Muscle layer of duodenum (tissue), 2 donors: ENCODE data around the gene COL25A1.
A peak's percentile ranks its signal among the peaks of the same experiment; 100 is the strongest.

Source experiments
- H3K27ac ChIP-seq: one replicate; pipeline ENCODE4 v1.7.0; 2013; ENCODE audit warnings: mild to moderate bottlenecking, low read length
- H3K27me3 ChIP-seq: one replicate; pipeline ENCODE4 v1.7.0; 2013; ENCODE audit warnings: low read depth, mild to moderate bottlenecking, control low read depth, low read length
- H3K36me3 ChIP-seq, 2 donors: one replicate each; pipeline ENCODE4 v1.7.0; 2013; ENCODE audit warnings: low read length in 2 of 2, control low read depth in 1 of 2, mild to moderate bottlenecking in 1 of 2; ENCODE audit not compliant: insufficient read depth in 2 of 2, control insufficient read depth in 1 of 2
- H3K4me1 ChIP-seq, 2 donors: one replicate each; pipeline ENCODE4 v1.7.0; 2013; ENCODE audit warnings: low read length in 2 of 2, mild to moderate bottlenecking in 2 of 2, control low read depth in 1 of 2, moderate library complexity in 1 of 2; ENCODE audit not compliant: insufficient read depth in 2 of 2, control insufficient read depth in 1 of 2
- H3K4me3 ChIP-seq, 2 donors: one replicate each; pipeline ENCODE4 v1.7.0; 2013; ENCODE audit warnings: low read length in 2 of 2, low read depth in 1 of 2, mild to moderate bottlenecking in 1 of 2
- H3K9me3 ChIP-seq, 2 donors: one replicate each; pipeline ENCODE4 v1.7.0; 2013; ENCODE audit warnings: low read length in 2 of 2, control low read depth in 1 of 2, mild to moderate bottlenecking in 1 of 2; ENCODE audit not compliant: control insufficient read depth in 1 of 2
- donor health status: healthy.

The COL25A1 gene

GRCh38 chr4:109315341-109315740 lies 12.9 kb upstream of the COL25A1 start:
- no peaks in the 10 kb centered on the region for H3K27me3 ChIP-seq
- no peaks in the 10 kb centered on the region for H3K4me1 ChIP-seq
- H3K9me3 ChIP-seq = peaks cover 0 to 18% of the 10 kb centered on the region in 2 donors
- H3K4me3 ChIP-seq = no peak overlapping the region
- no peak overlapping the region for H3K27ac ChIP-seq
- no peaks in the 10 kb centered on the region for H3K36me3 ChIP-seq

GRCh38 chr4:109313168-109314133 lies 11.0 kb upstream of the COL25A1 start:
- H3K36me3 ChIP-seq = no peaks in the 10 kb centered on the region
- peak overlapping the region in 1 of 2 donors; percentile 12 for H3K4me3 ChIP-seq
- no peaks in the 10 kb centered on the region for H3K4me1 ChIP-seq
- H3K9me3 ChIP-seq = peaks cover 0 to 16% of the 10 kb centered on the region in 2 donors
- no peak overlapping the region for H3K27ac ChIP-seq
- no peaks in the 10 kb centered on the region for H3K27me3 ChIP-seq

GRCh38 chr4:109303140-109303496 lies 660 bp upstream of the COL25A1 start:
- H3K9me3 ChIP-seq = no peaks in the 10 kb centered on the region
- H3K27ac ChIP-seq = no peak overlapping the region
- H3K27me3 ChIP-seq = peaks cover 18% of the 10 kb centered on the region
- no peaks in the 10 kb centered on the region for H3K36me3 ChIP-seq
- peaks cover 0 to 20% of the 10 kb centered on the region in 2 donors for H3K4me1 ChIP-seq
- peak overlapping the region; percentile 61 to 78 for H3K4me3 ChIP-seq

GRCh38 chr4:109301651-109302360 lies 652 bp downstream of the COL25A1 start:
- no peaks in the 10 kb centered on the region for H3K9me3 ChIP-seq
- no peaks in the 10 kb centered on the region for H3K36me3 ChIP-seq
- H3K4me1 ChIP-seq = peaks cover 0 to 20% of the 10 kb centered on the region in 2 donors
- H3K4me3 ChIP-seq = peak overlapping the region; percentile 61 to 78
- peaks cover 18% of the 10 kb centered on the region for H3K27me3 ChIP-seq
- no peak overlapping the region for H3K27ac ChIP-seq

GRCh38 chr4:109298279-109299010 lies 4.0 kb downstream of the COL25A1 start:
- no peak overlapping the region for H3K27ac ChIP-seq
- H3K27me3 ChIP-seq = peaks cover 15% of the 10 kb centered on the region
- peaks cover 0 to 20% of the 10 kb centered on the region in 2 donors for H3K4me1 ChIP-seq
- H3K9me3 ChIP-seq = no peaks in the 10 kb centered on the region
- H3K36me3 ChIP-seq = no peaks in the 10 kb centered on the region
- H3K4me3 ChIP-seq = no peak overlapping the region

GRCh38 chr4:109296527-109296926 lies 5.9 kb downstream of the COL25A1 start:
- Histone ChIP-seq H3K4me1 (peaks cover 0 to 1% of the 10 kb centered on the region in 2 donors), H3K4me3 (no peak overlapping the region)

GRCh38 chr4:109295081-109295480 lies 7.4 kb downstream of the COL25A1 start:
- Histone ChIP-seq H3K4me1 (no peaks in the 10 kb centered on the region), H3K27me3 (no peaks in the 10 kb centered on the region), H3K4me3 (no peak overlapping the region), H3K9me3 (no peaks in the 10 kb centered on the region), H3K36me3 (no peaks in the 10 kb centered on the region), H3K27ac (no peak overlapping the region)

More at GRCh38 chr4:109296527-109296926, 5.9 kb downstream of the COL25A1 start:
- H3K27me3 ChIP-seq = peaks cover 3% of the 10 kb centered on the region
- no peaks in the 10 kb centered on the region for H3K9me3 ChIP-seq
- H3K27ac ChIP-seq = no peak overlapping the region
- H3K36me3 ChIP-seq = no peaks in the 10 kb centered on the region

GRCh38 chr4:109294468-109295020 lies 7.9 kb downstream of the COL25A1 start:
- H3K36me3 ChIP-seq = no peaks in the 10 kb centered on the region
- H3K4me3 ChIP-seq = no peak overlapping the region
- no peak overlapping the region for H3K27ac ChIP-seq
- H3K4me1 ChIP-seq = no peaks in the 10 kb centered on the region
- no peaks in the 10 kb centered on the region for H3K9me3 ChIP-seq
- H3K27me3 ChIP-seq = no peaks in the 10 kb centered on the region

- H3K9me3 ChIP-seq = no peaks in the 10 kb centered on the region
- no peaks in the 10 kb centered on the region for H3K27me3 ChIP-seq
- H3K27ac ChIP-seq = no peak overlapping the region
- H3K36me3 ChIP-seq = no peaks in the 10 kb centered on the region
- H3K4me1 ChIP-seq = no peaks in the 10 kb centered on the region
- no peak overlapping the region for H3K4me3 ChIP-seq
Observed at GRCh38 chr4:109294006-109294405, 8.5 kb downstream of the COL25A1 start.

GRCh38 chr4:109291707-109292238 lies 10.7 kb downstream of the COL25A1 start:
- no peak overlapping the region for H3K4me3 ChIP-seq
- no peak overlapping the region for H3K27ac ChIP-seq
- no peaks in the 10 kb centered on the region for H3K4me1 ChIP-seq
- no peaks in the 10 kb centered on the region for H3K27me3 ChIP-seq
- no peaks in the 10 kb centered on the region for H3K36me3 ChIP-seq
- no peaks in the 10 kb centered on the region for H3K9me3 ChIP-seq
